GM12873 (cell line): ENCODE measurements around the gene SREBF1.

Source experiments
- CTCF ChIP-seq: IDR thresholded peaks from 2 replicates; pipeline ENCODE4 v1.5.1; 2012; ENCODE audit warnings: low read depth, mild to moderate bottlenecking, moderate library complexity, low read length, control low read depth; ENCODE audit not compliant: insufficient read depth; ENCODE audit errors: missing control alignments

Gene SREBF1

GRCh38 chr17:17856386-17856785 is 19.6 kb upstream of the SREBF1 start:
- TF ChIP-seq CTCF, result no peak

DNA sequence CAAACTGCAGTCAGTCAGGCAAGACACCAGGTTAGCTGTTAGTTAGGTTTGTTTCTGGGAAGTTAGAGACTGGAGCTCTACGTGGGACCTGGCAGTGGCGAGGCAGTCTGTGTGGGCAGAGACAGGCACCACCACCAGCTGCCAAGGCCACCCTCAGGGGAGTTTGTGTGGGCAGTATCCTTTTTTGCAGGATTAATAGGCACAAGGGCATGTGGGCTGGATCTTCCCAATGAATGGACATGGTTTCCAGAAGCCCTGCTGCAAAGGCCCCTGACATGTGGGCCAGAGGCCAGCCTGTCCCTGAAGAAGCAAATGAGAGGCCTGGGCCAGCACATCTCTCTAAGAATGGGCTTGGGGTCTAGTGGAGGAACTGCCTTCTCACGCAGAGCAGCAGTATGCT is 19.2 kb upstream of the SREBF1 start:
- no peak for TF ChIP-seq CTCF

DNA sequence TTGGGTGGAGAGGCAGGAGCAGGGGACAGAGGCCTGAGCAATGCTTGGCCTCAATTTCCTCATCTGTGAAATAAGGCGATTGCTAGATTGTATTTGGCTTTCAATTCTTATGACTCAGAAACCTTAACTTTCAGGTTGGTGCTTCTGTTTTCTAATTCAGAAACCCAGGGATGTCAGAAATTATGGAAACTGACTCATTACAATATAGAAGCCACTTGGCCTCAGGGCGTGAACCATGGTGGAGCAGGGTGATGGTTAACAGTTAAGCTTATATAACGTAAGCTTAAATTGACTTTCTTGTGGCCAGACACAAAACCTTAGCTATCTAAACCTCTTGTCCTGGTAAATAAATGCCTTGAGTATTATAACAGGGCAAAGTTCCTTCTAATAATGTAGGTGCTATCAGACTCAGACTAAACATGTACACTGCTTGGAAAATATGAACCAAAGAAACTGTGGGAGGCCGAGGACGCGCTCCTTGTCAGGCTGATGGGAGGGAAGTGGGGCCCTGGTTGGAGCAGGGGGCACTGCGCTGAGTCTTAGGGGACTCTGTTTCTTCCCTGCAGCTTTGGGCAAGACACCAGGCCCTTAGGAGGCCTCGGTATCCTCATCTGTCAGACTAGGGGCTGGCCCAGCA is 17.1 kb upstream of the SREBF1 start:
- no peak for TF ChIP-seq CTCF

DNA sequence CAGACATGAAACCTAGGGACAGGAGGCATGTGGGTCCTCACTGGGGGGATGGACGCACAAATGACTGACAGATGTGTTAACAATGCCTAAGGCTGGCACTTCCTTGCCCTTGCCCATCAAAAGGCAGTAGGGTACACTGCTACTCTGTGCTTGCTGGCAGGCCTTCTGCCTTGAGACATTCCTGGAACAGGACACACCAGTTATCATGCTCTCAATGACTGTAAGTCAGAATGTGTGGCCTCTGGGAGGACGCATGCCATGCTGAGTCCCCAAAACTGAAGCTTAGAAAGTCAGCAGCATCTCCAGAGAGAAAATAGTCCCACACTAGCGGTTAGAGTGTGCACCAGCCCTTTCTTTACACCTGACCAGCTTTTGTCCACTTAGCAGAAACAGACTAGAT is 16.1 kb upstream of the SREBF1 start:
- TF ChIP-seq CTCF, result no peak

- no peak for TF ChIP-seq CTCF
Measured at GRCh38 chr17:17851103-17852002, 14.6 kb upstream of the SREBF1 start.

DNA sequence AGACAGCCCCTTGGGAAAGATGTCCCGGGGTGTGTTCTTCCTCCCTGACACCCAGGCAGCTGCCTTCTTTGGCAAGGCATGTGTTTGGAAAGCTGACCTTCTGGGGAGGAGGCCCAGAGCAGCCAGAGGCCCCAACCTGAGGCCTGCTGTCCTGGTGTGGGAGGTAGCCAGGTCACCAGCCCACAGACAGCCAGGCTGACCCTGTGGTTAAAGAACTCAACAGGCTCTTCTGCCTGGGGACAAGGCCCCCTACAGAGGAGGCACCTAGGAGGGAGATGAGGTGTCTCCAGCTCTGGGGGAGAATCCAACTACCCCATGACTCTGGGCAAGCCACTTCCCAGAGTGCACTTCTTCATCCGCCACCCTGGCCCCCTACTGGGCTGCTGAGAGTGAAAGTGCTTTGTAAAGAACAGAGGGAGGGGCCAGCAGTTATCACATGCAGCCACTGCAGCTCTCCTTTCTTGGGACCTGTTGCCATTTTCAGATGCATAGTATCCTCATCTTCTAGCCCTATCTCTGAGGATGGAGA is 13.1 kb upstream of the SREBF1 start:
- peak; percentile 57 for TF ChIP-seq CTCF

GRCh38 chr17:17849147-17849820 is 12.5 kb upstream of the SREBF1 start:
- TF ChIP-seq CTCF, result no peak
